Dendritic cell treated with granulocyte-macrophage colony-stimulating factor and Interleukin-4, amounts not matched to agents 40 ng/mL and 50 ng/mL, for 4 days (primary cell): ENCODE data around the gene FSD1.
"Not testable (repeated sequence)": the region's sequence is repeated elsewhere in the genome, so short reads cannot be mapped to it uniquely, and the experiment has no call there.

Source experiments
- H3K27ac Mint-ChIP-seq: one replicate; pipeline ENCODE4 v1.8.0; 2022; ENCODE audit warnings: mild to moderate bottlenecking, mixed read lengths
- H3K27me3 Mint-ChIP-seq: one replicate; pipeline ENCODE4 v1.8.0; 2022; ENCODE audit warnings: mild to moderate bottlenecking, mixed read lengths
- H3K36me3 Mint-ChIP-seq: one replicate; pipeline ENCODE4 v1.8.0; 2022; ENCODE audit warnings: low read depth, mixed read lengths
- H3K4me1 Mint-ChIP-seq: one replicate; pipeline ENCODE4 v1.8.0; 2022; ENCODE audit warnings: low read depth, mixed read lengths
- H3K4me3 Mint-ChIP-seq: one replicate; pipeline ENCODE4 v1.8.0; 2022; ENCODE audit warnings: mild to moderate bottlenecking, moderate library complexity, mixed read lengths
- H3K9me3 Mint-ChIP-seq: one replicate; pipeline ENCODE4 v1.8.0; 2022; ENCODE audit warnings: mixed read lengths
- intact Hi-C: fragments of 100-400 bp; cut with micrococcal nuclease; formaldehyde crosslinking; loops from one replicate; pipeline ENCODE4 v1.15.0; 2022

FSD1 gene

DNA sequence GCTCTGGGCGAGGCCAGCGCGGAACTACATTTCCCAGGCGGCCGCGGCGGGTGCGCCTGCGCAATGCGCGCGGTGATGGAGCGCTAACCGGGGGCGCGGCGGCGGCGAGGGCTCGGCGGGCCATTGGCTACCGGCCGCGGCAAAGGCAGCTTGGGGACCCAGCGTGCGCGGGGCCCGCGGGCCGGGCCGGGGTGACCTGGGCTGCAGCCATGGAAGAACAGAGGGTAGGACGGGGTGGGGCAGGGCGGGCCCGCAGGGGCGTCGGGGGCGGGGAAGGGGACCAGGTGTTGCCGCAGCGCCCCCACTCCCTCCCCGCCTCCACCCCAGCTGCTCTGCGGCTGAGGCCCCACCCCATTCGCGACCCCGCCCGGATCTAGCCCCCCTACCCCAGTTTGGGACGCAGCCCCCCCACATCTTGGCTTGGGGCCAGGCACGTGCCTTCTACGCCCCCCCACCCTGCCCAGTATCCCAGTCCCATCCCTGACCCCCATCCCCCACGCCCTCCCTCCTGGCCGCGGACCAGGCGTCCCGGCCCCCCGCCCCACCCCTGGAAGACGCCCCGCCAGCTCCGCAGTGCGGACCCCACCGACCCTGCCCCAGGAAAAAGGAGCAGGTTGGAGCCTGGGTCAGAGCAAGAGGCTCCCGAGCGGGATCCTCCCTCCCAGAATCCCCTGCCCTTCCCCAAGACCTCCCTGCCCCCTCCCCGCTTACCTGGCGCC, at the start of gene FSD1:
TSS of gene FSD1 (plus strand) at position 61 of the 719 bp plus-strand sequence. CDS start at position 210, 149 bp downstream.
- H3K27ac Mint-ChIP-seq = no peak within 1 kb of the TSS
- H3K36me3 Mint-ChIP-seq = no peaks in the 10 kb centered on the region
- H3K4me1 Mint-ChIP-seq = peaks cover 7% of the 10 kb centered on the region
- peaks cover 41% of the 10 kb centered on the region for H3K27me3 Mint-ChIP-seq
- intact Hi-C loops = no loop called here
- H3K4me3 Mint-ChIP-seq = no peak within 1 kb of the TSS
- no peaks in the 10 kb centered on the region for H3K9me3 Mint-ChIP-seq

DNA sequence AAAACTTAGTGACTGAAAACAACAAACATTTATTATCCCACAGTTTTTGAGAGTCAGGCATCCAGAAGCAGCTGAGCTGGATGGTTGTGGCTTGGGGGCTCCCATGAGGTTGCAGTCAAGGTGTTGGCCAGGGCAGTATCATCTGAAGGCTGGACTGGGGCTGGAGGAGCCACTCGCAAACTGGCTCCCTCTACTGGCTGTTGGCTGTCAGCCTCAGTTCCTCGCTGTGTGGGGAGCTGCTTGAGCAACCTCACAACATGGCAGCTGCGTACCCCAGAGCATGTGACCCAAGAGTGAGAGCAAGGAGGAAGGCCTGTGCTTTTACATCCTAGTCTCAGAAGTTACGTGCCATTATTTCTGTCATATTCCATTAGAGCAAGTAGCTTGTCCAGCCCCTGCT, 47.8 kb upstream of the FSD1 start:
- H3K9me3 Mint-ChIP-seq = no peaks in the 10 kb centered on the region
- no peak overlapping the region for H3K27ac Mint-ChIP-seq
- H3K4me3 Mint-ChIP-seq = no peak overlapping the region
- intact Hi-C loops = no loop called here
- peaks cover 16% of the 10 kb centered on the region for H3K4me1 Mint-ChIP-seq
- no peaks in the 10 kb centered on the region for H3K27me3 Mint-ChIP-seq
- H3K36me3 Mint-ChIP-seq = peaks cover 97% of the 10 kb centered on the region

DNA sequence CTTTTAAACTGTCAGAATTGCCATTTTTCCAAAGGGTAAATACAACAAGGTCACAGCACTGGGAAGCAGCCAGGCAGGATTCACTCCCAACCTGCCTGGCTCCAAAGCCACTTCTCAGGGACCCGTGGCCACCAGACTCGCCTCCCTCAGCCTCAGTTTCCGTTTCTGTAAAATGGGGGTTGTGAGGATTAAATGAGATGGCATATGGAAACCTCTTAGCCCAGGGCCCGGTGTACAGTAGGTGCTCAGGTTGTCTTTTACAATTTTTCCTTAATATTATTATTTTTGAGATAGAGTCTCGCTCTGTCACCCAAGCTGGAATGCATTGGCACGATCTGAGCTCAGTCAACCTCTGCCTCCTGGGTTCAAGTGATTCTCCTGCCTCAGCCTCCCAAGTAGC, 47.4 kb upstream of the FSD1 start:
- peaks cover 16% of the 10 kb centered on the region for H3K4me1 Mint-ChIP-seq
- H3K4me3 Mint-ChIP-seq = no peak overlapping the region
- peaks cover 97% of the 10 kb centered on the region for H3K36me3 Mint-ChIP-seq
- intact Hi-C loops = no loop called here
- no peaks in the 10 kb centered on the region for H3K27me3 Mint-ChIP-seq
- no peak overlapping the region for H3K27ac Mint-ChIP-seq
- no peaks in the 10 kb centered on the region for H3K9me3 Mint-ChIP-seq

DNA sequence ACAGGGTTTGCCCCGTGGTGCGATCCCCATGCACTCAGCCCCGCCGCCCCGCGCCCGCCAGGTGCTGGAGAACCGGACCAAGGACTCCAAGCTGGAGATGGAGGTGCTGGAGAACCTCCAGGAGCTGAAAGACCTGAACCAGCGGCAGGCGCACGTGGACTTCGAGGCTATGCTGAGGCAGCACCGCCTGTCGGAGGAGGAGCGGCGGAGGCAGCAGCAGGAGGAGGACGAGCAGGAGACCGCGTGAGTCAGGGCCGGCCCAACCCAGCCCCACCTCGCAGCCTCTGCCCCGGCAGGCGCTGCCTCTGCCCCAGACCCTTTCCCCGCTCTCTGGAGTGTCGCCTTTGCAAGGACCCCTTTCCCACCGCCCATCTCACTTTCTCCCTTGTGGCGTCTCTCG, 46.2 kb upstream of the FSD1 start:
- Mint-ChIP-seq H3K27ac (no peak overlapping the region), H3K4me3 (no peak overlapping the region), H3K4me1 (peaks cover 16% of the 10 kb centered on the region), H3K27me3 (no peaks in the 10 kb centered on the region), H3K36me3 (peaks cover 97% of the 10 kb centered on the region), H3K9me3 (no peaks in the 10 kb centered on the region)
- intact Hi-C loops = no loop called here

DNA sequence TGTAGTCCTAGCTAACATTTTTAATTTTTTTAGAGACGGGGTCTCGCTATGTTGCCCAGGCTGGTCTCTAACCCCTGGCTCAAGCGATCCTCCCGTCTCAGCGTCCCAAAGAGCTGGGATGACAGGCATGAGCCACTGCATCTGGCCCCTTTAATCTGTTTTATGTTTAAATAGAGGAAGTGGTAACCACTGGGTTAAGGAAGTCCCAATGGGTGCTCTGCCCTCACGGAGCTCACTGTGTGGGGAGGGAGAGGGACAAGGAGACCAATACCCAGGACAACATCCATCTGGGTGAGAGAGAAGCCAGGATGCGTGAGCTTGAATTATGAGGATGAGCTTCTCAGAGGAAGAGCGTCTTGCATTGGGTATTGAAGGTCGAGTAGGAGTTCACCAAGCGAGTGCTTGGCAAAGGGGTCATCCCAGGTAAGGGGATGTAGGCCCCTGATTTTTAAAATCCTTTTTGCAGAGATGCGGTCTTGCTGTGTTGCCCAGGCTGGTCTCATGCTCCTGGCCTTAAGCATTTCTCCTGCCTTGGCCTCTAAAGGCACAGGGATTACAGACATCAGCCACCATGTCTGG, 43.7 kb upstream of the FSD1 start:
- no peaks in the 10 kb centered on the region for H3K9me3 Mint-ChIP-seq
- intact Hi-C loops = no loop called here
- H3K27ac Mint-ChIP-seq = peak overlapping the region; percentile 51
- H3K4me1 Mint-ChIP-seq = peaks cover 30% of the 10 kb centered on the region
- no peak overlapping the region for H3K4me3 Mint-ChIP-seq
- H3K36me3 Mint-ChIP-seq = peaks cover 97% of the 10 kb centered on the region
- no peaks in the 10 kb centered on the region for H3K27me3 Mint-ChIP-seq

DNA sequence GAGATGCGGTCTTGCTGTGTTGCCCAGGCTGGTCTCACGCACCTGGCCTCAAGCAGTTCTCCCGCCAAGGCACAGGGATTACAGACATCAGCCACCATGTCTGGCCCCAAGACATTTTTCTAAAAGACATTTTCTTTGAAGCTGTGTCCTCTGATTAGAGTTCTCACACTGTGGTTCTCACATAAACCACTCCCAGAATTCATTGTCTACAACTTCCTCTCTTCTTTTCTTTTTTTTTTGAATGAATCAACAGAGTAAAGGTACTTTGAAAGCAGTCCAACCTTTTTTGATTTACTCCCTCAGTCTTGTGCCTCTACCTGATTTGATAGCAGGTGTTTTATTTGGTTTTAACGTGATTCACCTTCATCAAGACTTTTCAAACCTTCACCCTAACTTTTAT, 39.6 kb upstream of the FSD1 start:
- Mint-ChIP-seq H3K27me3 (no peaks in the 10 kb centered on the region), H3K4me1 (peaks cover 44% of the 10 kb centered on the region), H3K27ac (no peak overlapping the region), H3K36me3 (peaks cover 98% of the 10 kb centered on the region), H3K9me3 (no peaks in the 10 kb centered on the region), H3K4me3 (no peak overlapping the region)
- intact Hi-C loops = no loop called here

DNA sequence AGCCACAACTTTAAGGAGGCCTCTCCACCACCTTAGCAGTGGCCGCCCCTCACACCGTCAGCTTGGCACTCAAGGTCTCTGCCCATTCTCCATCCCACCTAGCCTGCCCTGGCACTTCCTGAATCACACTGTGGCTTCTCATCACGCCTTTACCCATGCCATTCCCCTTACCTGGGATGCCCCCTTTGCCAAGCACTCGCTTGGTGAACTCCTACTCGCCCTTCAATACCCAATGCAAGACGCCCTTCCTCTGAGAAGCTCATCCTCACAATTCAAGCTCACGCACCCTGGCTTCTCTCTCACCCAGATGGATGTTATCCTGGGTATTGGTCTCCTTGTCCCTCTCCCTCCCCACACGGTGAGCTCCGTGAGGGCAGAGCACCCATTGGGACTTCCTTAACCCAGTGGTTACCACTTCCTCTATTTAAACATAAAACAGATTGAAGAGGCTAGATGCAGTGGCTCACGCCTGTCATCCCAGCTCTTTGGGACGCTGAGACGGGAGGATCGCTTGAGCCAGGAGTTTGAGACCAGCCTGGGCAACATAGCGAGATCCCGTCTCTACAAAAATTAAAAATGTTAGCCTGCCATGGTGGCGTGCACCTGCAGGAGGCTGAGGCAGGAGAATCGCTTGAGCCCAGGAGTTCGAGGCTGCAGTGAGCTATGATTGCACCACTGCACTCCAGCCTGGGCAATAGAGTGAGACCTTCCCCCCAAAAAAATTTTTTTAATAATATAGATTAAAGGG, 38.0 kb upstream of the FSD1 start:
- H3K4me3 Mint-ChIP-seq = no peak overlapping the region
- peak overlapping the region; percentile 47 for H3K27ac Mint-ChIP-seq
- peaks cover 32% of the 10 kb centered on the region for H3K4me1 Mint-ChIP-seq
- H3K36me3 Mint-ChIP-seq = peaks cover 98% of the 10 kb centered on the region
- H3K27me3 Mint-ChIP-seq = no peaks in the 10 kb centered on the region
- intact Hi-C loops = no loop called here
- no peaks in the 10 kb centered on the region for H3K9me3 Mint-ChIP-seq

DNA sequence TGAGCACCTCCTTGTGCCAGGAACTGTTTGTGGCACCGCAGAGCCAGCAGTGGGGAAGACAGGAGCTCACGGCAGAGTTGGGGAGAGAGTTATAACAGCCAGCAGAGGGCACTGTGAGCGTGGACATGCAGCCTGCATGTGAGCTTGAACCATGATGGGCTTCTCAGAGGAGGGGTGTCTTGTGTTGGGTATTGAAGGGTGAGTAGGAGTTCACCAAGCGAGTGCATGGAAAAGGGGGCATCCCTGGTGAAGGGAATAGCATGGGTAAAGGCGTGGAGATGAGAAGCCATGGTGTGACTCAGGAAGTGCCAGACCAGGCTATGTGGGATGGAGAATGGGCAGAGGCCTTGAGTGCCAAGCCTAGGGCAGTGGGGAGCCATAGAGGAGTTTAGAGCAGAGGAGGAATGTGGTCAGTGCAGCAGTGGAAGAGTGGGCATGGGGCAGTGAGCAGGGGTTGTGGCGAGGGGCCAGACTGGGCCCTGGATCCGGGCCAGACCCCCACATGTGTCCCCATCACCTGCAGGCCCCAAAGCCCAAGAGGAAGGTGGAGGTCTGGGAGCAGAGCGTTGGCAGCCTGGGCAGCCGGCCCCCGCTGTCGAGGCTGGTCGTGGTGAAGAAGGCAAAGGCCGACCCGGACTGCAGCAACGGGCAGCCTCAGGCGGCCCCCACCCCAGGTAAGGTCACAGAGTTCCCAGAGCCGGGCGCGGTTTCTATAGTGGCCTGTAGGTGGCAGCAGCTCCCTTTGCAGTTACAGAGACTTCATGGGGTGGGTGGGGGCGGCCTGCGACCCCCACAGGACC, 37.1 kb upstream of the FSD1 start:
- no peaks in the 10 kb centered on the region for H3K27me3 Mint-ChIP-seq
- H3K36me3 Mint-ChIP-seq = peaks cover 95% of the 10 kb centered on the region
- no peaks in the 10 kb centered on the region for H3K9me3 Mint-ChIP-seq
- intact Hi-C loops = loop anchor here (1.0 kb wide), 1 partner anchor 85 kb away; no protein-coding TSS in a partner anchor
- no peak overlapping the region for H3K4me3 Mint-ChIP-seq
- peak overlapping the region; percentile 7 for H3K27ac Mint-ChIP-seq
- peaks cover 32% of the 10 kb centered on the region for H3K4me1 Mint-ChIP-seq

DNA sequence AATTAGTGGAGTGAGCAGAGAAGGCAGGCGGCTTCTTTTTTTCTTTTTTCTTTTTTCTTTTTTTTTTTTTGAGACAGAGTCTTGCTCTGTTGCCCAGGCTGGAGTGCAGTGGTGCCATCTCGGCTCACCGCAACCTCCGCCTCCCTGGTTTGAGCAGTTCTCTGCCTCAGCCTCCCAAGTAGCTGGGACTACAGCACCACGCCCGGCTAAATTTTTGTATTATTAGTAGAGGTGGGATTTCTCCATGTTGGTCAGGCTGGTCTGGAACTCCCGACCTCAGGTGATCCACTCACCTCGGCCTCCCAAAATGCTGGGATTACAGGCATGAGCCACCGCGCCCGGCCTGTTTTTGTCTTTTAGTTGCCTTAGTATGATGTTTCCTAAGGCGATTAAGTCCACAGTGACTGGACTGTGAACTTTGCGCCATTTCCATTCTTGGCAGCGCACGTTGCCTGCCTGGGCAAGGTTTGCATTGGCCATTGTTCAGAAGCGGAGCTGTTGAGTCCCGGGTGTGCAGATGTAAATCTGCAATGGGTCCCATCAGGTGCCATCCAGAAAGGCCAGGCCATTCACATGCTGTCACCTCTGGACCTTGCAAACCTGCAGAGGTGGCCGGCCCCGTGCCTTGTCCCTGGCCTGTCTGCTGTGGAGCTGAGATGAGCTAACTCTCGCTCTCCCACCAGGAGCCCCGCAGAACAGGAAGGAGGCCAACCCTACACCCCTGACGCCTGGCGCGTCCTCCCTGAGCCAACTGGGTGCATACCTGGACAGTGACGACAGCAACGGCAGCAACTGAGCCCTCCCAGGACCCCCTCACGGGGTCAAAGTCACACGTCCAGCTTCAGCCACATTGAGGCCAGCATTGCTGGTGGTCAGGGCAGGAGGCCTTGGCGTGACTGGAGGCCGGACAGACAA, 36.2 kb upstream of the FSD1 start:
- H3K4me1 Mint-ChIP-seq = peaks cover 32% of the 10 kb centered on the region
- intact Hi-C loops = loop anchor here (1.0 kb wide), 1 partner anchor 84 kb away; no protein-coding TSS in a partner anchor
- peaks cover 87% of the 10 kb centered on the region for H3K36me3 Mint-ChIP-seq
- H3K4me3 Mint-ChIP-seq = no peak overlapping the region
- peak overlapping the region; percentile 11 for H3K27ac Mint-ChIP-seq
- no peaks in the 10 kb centered on the region for H3K9me3 Mint-ChIP-seq
- H3K27me3 Mint-ChIP-seq = no peaks in the 10 kb centered on the region

DNA sequence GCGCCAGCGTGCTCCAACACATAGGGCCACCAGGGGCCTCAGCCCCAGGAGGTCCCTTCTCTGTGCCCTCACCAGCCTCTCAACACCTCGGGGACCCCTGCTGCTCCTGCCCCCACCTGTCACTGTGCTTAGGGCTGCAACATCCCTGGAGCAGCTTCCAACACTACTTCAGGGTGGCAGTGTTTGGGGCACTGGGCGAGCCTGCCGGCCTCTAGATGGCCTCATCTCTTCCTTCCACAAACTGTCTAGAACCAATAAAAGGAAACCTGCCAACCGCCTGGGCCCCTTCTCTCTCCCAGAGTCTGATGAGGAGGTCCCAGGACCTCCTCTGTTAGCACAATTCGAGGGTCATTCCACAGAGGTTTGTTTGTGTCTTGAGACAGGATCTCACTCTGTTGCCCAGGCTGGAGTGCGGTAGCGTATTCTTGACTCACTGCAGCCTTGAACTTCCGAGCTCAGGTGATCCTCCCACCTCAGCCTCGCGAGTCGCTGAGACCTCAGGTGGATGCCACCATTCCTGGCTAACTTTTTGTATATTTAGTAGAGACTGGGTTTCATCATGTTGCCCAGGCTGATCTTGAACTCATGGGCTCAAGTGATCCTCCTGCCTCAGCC, 35.5 kb upstream of the FSD1 start:
- H3K27ac Mint-ChIP-seq = peak overlapping the region; percentile 11
- H3K36me3 Mint-ChIP-seq = peaks cover 79% of the 10 kb centered on the region
- H3K9me3 Mint-ChIP-seq = no peaks in the 10 kb centered on the region
- H3K4me1 Mint-ChIP-seq = peaks cover 28% of the 10 kb centered on the region
- intact Hi-C loops = no loop called here
- no peak overlapping the region for H3K4me3 Mint-ChIP-seq
- no peaks in the 10 kb centered on the region for H3K27me3 Mint-ChIP-seq

DNA sequence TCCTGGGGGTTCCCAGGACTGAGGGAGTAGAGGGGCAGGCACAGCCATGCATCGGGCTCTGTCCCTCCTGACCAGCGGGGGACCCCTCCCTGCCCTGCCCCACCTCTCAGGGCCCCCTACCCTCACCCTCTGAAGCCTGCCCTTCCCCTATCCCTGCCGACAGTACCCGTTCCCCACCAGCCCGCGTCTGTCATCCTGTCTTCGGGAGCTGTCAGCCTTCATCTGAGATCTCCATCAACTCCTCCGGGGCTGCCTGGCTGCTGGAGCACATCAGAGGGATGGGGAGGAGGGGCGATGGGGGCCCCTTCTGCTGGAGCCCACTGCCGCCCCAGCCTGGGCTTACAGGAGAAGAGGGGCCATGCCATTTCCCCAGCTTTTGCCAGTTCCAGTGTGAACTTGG, 31.5 kb upstream of the FSD1 start:
- Mint-ChIP-seq H3K27ac (no peak overlapping the region), H3K9me3 (no peaks in the 10 kb centered on the region), H3K4me1 (no peaks in the 10 kb centered on the region), H3K27me3 (peaks cover 18% of the 10 kb centered on the region), H3K4me3 (no peak overlapping the region), H3K36me3 (peaks cover 40% of the 10 kb centered on the region)
- intact Hi-C loops = no loop called here

DNA sequence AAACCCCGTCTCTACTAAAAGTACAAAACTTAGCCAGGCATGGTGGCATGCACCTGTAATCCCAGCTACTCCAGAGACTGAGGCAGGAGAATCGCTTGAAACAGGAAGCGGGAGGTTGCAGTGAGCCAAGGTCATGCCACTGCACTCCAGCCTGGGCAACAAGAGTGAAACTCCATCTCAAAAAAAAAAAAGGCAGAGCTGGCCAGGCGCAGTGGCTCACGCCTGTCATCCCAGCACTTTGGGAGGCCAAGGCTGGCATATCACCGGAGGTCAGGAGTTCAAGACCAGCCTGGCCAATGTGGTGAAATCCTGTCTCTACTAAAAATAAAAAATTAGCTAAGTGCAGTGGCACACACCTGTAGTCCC, 30.1 kb upstream of the FSD1 start:
- Mint-ChIP-seq H3K27me3 (peaks cover 28% of the 10 kb centered on the region), H3K36me3 (peaks cover 26% of the 10 kb centered on the region)
- H3K4me1 Mint-ChIP-seq, H3K4me3 Mint-ChIP-seq, H3K27ac Mint-ChIP-seq, H3K9me3 Mint-ChIP-seq, intact Hi-C loops: not testable (repeated sequence)
